ENCODE results near the gene TMEM132D.

- TF ChIP-seq ZNF560 (tag by site-specific recombination; IDR thresholded peaks at IDR 0.05; ENCODE audit: borderline replicate concordance) = no peak
- TF ChIP-seq ZFP3 (tag by site-specific recombination; IDR thresholded peaks at IDR 0.05; ENCODE audit: low read depth) = no peak
- no peak for TF ChIP-seq ZNF664 (tag by site-specific recombination; IDR thresholded peaks at IDR 0.05)
- TF ChIP-seq ZFP37 (tag by site-specific recombination; IDR thresholded peaks at IDR 0.05) = no peak
- TF ChIP-seq ZNF266 (tag by site-specific recombination; IDR thresholded peaks at IDR 0.05; ENCODE audit: low read depth) = no peak
- TF ChIP-seq, protein P1, sequence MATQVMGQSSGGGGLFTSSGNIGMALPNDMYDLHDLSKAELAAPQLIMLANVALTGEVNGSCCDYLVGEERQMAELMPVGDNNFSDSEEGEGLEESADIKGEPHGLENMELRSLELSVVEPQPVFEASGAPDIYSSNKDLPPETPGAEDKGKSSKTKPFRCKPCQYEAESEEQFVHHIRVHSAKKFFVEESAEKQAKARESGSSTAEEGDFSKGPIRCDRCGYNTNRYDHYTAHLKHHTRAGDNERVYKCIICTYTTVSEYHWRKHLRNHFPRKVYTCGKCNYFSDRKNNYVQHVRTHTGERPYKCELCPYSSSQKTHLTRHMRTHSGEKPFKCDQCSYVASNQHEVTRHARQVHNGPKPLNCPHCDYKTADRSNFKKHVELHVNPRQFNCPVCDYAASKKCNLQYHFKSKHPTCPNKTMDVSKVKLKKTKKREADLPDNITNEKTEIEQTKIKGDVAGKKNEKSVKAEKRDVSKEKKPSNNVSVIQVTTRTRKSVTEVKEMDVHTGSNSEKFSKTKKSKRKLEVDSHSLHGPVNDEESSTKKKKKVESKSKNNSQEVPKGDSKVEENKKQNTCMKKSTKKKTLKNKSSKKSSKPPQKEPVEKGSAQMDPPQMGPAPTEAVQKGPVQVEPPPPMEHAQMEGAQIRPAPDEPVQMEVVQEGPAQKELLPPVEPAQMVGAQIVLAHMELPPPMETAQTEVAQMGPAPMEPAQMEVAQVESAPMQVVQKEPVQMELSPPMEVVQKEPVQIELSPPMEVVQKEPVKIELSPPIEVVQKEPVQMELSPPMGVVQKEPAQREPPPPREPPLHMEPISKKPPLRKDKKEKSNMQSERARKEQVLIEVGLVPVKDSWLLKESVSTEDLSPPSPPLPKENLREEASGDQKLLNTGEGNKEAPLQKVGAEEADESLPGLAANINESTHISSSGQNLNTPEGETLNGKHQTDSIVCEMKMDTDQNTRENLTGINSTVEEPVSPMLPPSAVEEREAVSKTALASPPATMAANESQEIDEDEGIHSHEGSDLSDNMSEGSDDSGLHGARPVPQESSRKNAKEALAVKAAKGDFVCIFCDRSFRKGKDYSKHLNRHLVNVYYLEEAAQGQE (tag by site-specific recombination; IDR thresholded peaks at IDR 0.05) = no peak
- TF ChIP-seq CTCF (tag by site-specific recombination; IDR thresholded peaks at IDR 0.05) = no peak
Measured at GRCh38 chr12:129241852-129242251, 662.0 kb downstream of the TMEM132D start.

Measured in HEK293 (cell line).